Neural cell (in vitro differentiated cells): ENCODE data around the gene RHO.

ENCODE experiments used
- EP300 ChIP-seq: fragments of 450-650 bp; conservative IDR thresholded peaks from 2 replicates; pipeline ENCODE4 v1.6.1; 2014; ENCODE audit warnings: antibody characterized with exemption, mild to moderate bottlenecking, moderate library complexity; ENCODE audit not compliant: poor library complexity, severe bottlenecking
- EZH2 ChIP-seq: fragments of 200-600, 300-800 bp; shearing (Covaris generic), sonication (generic); IDR thresholded peaks from 2 replicates; pipeline ENCODE4 v1.6.1; 2014; ENCODE audit warnings: antibody characterized with exemption, low read length, borderline replicate concordance, mild to moderate bottlenecking; ENCODE audit not compliant: insufficient read depth, poor library complexity, severe bottlenecking
- MXI1 ChIP-seq: fragments of 450-650 bp; conservative IDR thresholded peaks from 2 replicates; pipeline ENCODE4 v1.6.1; 2014; ENCODE audit warnings: antibody characterized with exemption, mild to moderate bottlenecking; ENCODE audit not compliant: poor library complexity, severe bottlenecking
- POLR2AphosphoS5 ChIP-seq: IDR thresholded peaks from 2 replicates; pipeline ENCODE4 v1.6.1; 2012
- RAD21 ChIP-seq: fragments of 450-650 bp; conservative IDR thresholded peaks from 2 replicates; pipeline ENCODE4 v1.6.1; 2014; ENCODE audit warnings: antibody characterized with exemption, mild to moderate bottlenecking, moderate library complexity
- SMC3 ChIP-seq: fragments of 450-650 bp; conservative IDR thresholded peaks from 2 replicates; pipeline ENCODE4 v1.6.1; 2014; ENCODE audit warnings: antibody characterized with exemption, mild to moderate bottlenecking, moderate library complexity; ENCODE audit not compliant: poor library complexity
- TAF1 ChIP-seq: IDR thresholded peaks from 2 replicates; pipeline ENCODE4 v1.6.1; 2012; ENCODE audit warnings: low read depth
- TF ChIP-seq, protein P1 (sequence below): fragments of 450-650 bp; IDR thresholded peaks from 2 replicates; pipeline ENCODE4 v1.5.1; 2014; ENCODE audit warnings: antibody characterized with exemption, mild to moderate bottlenecking, moderate library complexity; ENCODE audit not compliant: poor library complexity, severe bottlenecking
- TF ChIP-seq, protein P2 (sequence below): IDR thresholded peaks from 2 replicates; pipeline ENCODE4 v1.6.1; 2012; ENCODE audit warnings: borderline replicate concordance

DNA sequence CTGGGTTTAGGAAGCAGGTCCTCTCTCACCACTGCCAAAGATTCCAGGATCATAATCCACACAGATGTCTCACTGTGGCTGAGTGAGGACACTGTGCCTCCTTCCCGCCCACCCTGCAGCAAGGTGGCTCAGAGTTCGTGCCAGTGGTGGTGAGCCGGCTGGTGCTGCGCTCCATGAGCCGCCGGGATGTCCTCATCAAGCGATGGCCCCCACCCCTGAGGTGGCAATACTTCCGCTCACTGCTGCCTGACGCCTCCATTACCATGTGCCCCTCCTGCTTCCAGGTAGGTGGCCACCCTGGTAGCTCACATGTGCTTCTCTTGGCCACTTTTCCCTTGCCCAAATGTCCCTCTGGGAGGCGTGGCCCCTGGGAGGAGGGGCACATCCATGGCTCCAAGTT, 9.0 kb upstream of the RHO start:
- TF ChIP-seq, protein P1, sequence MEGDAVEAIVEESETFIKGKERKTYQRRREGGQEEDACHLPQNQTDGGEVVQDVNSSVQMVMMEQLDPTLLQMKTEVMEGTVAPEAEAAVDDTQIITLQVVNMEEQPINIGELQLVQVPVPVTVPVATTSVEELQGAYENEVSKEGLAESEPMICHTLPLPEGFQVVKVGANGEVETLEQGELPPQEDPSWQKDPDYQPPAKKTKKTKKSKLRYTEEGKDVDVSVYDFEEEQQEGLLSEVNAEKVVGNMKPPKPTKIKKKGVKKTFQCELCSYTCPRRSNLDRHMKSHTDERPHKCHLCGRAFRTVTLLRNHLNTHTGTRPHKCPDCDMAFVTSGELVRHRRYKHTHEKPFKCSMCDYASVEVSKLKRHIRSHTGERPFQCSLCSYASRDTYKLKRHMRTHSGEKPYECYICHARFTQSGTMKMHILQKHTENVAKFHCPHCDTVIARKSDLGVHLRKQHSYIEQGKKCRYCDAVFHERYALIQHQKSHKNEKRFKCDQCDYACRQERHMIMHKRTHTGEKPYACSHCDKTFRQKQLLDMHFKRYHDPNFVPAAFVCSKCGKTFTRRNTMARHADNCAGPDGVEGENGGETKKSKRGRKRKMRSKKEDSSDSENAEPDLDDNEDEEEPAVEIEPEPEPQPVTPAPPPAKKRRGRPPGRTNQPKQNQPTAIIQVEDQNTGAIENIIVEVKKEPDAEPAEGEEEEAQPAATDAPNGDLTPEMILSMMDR, result no peak
- TF ChIP-seq MXI1 (no peak), POLR2AphosphoS5 (no peak), EZH2 (no peak), RAD21 (no peak), EP300 (no peak), SMC3 (no peak), TAF1 (no peak)
- TF ChIP-seq, protein P2, sequence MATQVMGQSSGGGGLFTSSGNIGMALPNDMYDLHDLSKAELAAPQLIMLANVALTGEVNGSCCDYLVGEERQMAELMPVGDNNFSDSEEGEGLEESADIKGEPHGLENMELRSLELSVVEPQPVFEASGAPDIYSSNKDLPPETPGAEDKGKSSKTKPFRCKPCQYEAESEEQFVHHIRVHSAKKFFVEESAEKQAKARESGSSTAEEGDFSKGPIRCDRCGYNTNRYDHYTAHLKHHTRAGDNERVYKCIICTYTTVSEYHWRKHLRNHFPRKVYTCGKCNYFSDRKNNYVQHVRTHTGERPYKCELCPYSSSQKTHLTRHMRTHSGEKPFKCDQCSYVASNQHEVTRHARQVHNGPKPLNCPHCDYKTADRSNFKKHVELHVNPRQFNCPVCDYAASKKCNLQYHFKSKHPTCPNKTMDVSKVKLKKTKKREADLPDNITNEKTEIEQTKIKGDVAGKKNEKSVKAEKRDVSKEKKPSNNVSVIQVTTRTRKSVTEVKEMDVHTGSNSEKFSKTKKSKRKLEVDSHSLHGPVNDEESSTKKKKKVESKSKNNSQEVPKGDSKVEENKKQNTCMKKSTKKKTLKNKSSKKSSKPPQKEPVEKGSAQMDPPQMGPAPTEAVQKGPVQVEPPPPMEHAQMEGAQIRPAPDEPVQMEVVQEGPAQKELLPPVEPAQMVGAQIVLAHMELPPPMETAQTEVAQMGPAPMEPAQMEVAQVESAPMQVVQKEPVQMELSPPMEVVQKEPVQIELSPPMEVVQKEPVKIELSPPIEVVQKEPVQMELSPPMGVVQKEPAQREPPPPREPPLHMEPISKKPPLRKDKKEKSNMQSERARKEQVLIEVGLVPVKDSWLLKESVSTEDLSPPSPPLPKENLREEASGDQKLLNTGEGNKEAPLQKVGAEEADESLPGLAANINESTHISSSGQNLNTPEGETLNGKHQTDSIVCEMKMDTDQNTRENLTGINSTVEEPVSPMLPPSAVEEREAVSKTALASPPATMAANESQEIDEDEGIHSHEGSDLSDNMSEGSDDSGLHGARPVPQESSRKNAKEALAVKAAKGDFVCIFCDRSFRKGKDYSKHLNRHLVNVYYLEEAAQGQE, result no peak
